Suprapubic skin (tissue), 4 donors: Measurements from ENCODE around the gene C11orf86.

Source experiments
- CTCF ChIP-seq, 2 donors: fragments of 200-600 bp in 1 of 2; fragments of 450-650 bp in 1 of 2; sonication (generic) in 1 of 2; IDR thresholded peaks; one replicate each; pipeline ENCODE4 v1.5.1; 2016 to 2019; ENCODE audit warnings: antibody characterized with exemption in 2 of 2, mild to moderate bottlenecking in 1 of 2, moderate library complexity in 1 of 2
- EP300 ChIP-seq: sonication (generic); formaldehyde crosslinking; IDR thresholded peaks from one replicate; pipeline ENCODE4 v1.6.1; 2017; ENCODE audit warnings: antibody characterized with exemption
- POLR2AphosphoS5 ChIP-seq, 3 donors: sonication (generic); formaldehyde crosslinking; IDR thresholded peaks; one replicate each; pipeline ENCODE4 v1.6.1; 2017; ENCODE audit warnings: antibody characterized with exemption in 3 of 3

GRCh38 chr11:66976925-66977324 lies 1.8 kb downstream of the C11orf86 start:
- TF ChIP-seq CTCF (IDR thresholded peaks at IDR 0.05): no peak
- TF ChIP-seq POLR2AphosphoS5 (IDR thresholded peaks at IDR 0.05): no peak
- no peak for TF ChIP-seq EP300
